ENCODE results near the gene EXOSC5.
A peak's percentile ranks its signal among the peaks of the same experiment; 100 is the strongest.

Gene EXOSC5

GRCh38 chr19:41354343-41354953 is 42.7 kb downstream of the EXOSC5 start:
- H3K4me3 ChIP-seq (ENCODE audit: low read length, poor library complexity, severe bottlenecking), result peak overlapping the region; percentile 92
- H3K9me2 ChIP-seq (replicated peaks; ENCODE audit: low read depth, low read length), result no peaks in the 10 kb centered on the region
- peaks cover 50% of the 10 kb centered on the region for H3K79me2 ChIP-seq (ENCODE audit: insufficient read depth, low read length)
- peak overlapping the region; percentile 92 for H3K9ac ChIP-seq (ENCODE audit: low read depth, low read length, poor library complexity, severe bottlenecking)
- peaks cover 28% of the 10 kb centered on the region for H4K20me1 ChIP-seq (ENCODE audit: insufficient read depth, low read length, poor library complexity, severe bottlenecking)
- peak overlapping the region; percentile 100 for H3K4me2 ChIP-seq (ENCODE audit: low read depth, low read length, poor library complexity, severe bottlenecking)
- peaks cover 43% of the 10 kb centered on the region for H3K4me1 ChIP-seq (ENCODE audit: insufficient read depth, low read length, poor library complexity, severe bottlenecking)
- no peaks in the 10 kb centered on the region for H3K36me3 ChIP-seq (ENCODE audit: insufficient read depth, low read length)
- H2AFZ ChIP-seq (ENCODE audit: low read length), result no peak overlapping the region
- no peaks in the 10 kb centered on the region for H3K27me3 ChIP-seq (ENCODE audit: insufficient read depth, low read length, poor library complexity, severe bottlenecking)
- no peak for TF ChIP-seq EZH2phosphoT487 (IDR thresholded peaks at IDR 0.05; ENCODE audit: borderline replicate concordance)
- TF ChIP-seq, protein P1, sequence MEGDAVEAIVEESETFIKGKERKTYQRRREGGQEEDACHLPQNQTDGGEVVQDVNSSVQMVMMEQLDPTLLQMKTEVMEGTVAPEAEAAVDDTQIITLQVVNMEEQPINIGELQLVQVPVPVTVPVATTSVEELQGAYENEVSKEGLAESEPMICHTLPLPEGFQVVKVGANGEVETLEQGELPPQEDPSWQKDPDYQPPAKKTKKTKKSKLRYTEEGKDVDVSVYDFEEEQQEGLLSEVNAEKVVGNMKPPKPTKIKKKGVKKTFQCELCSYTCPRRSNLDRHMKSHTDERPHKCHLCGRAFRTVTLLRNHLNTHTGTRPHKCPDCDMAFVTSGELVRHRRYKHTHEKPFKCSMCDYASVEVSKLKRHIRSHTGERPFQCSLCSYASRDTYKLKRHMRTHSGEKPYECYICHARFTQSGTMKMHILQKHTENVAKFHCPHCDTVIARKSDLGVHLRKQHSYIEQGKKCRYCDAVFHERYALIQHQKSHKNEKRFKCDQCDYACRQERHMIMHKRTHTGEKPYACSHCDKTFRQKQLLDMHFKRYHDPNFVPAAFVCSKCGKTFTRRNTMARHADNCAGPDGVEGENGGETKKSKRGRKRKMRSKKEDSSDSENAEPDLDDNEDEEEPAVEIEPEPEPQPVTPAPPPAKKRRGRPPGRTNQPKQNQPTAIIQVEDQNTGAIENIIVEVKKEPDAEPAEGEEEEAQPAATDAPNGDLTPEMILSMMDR (conservative IDR thresholded peaks at IDR 0.05; ENCODE audit: low read length), result no peak
- H3K9me3 ChIP-seq (ENCODE audit: insufficient read depth, low read depth, low read length), result no peaks in the 10 kb centered on the region
- no peaks in the 10 kb centered on the region; the same call in 1 of the 2 replicates for H3F3A ChIP-seq (ENCODE audit: low read depth)

DNA sequence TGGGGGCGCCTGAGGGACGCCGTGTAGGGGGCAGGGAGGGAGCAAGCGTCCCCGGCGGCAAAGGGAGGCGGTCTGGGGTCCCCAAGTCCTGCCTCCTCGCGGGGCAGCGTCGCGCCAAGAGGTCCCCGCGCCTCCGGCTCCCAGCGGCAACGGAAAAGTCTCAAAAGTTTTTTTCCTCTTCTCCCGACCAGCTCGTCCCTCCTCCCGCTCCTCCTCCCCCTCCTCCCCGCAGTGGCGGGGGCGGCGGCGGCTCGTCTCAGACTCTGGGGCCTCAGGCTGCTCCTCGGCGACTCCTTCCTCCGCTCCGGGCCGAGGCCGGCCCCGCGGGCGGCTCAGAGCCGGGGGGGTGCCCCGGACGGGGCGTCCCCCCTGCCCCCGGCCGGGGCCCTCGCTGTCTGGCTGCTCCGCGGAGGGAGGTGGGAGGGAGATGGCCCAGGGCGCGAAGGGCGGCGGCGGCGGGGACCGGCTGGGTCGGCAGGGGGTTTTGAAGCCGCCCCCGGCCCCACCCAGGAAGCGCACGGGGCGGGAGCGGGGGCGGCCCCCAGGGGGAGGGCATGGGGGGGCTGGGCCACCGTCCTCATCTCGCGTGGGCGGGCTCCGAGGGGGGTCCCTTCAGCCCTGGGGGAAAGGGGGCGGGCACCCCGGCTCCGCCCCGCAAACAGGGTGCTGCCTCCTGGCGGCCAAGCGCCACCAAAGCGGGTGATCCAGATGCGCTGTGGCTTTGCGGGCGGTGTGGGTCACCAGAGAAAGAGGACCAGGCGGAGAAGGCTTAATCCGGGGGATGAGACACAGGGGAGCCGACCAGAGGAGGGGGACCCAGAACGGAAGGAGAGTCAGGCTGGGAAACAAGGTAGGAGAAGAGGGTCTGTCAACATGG is 43.5 kb downstream of the EXOSC5 start, which contains the start of gene TGFB1:
Gene TGFB1 (minus strand): TSS at position 457 of the 877 bp plus-strand sequence. CDS start 878 bp downstream, outside the sequence.
- no peaks in the 10 kb centered on the region for H3K9me3 ChIP-seq (ENCODE audit: insufficient read depth, low read depth, low read length)
- H4K20me1 ChIP-seq (ENCODE audit: insufficient read depth, low read length, poor library complexity, severe bottlenecking), result peaks cover 35% of the 10 kb centered on the region
- no peak for TF ChIP-seq EZH2phosphoT487 (IDR thresholded peaks at IDR 0.05; ENCODE audit: borderline replicate concordance)
- TF ChIP-seq, protein P1 (conservative IDR thresholded peaks at IDR 0.05; ENCODE audit: low read length), result peak; percentile 83
- no peaks in the 10 kb centered on the region for H3K27me3 ChIP-seq (ENCODE audit: insufficient read depth, low read length, poor library complexity, severe bottlenecking)
- H3K4me2 ChIP-seq (ENCODE audit: low read depth, low read length, poor library complexity, severe bottlenecking), result peak within 1 kb of the TSS; percentile 100
- no peaks in the 10 kb centered on the region; the same call in 1 of the 2 replicates for H3F3A ChIP-seq (ENCODE audit: low read depth)
- peak within 1 kb of the TSS; percentile 92 for H3K4me3 ChIP-seq (ENCODE audit: low read length, poor library complexity, severe bottlenecking)
- H3K9ac ChIP-seq (ENCODE audit: low read depth, low read length, poor library complexity, severe bottlenecking), result peak within 1 kb of the TSS; percentile 92
- no peaks in the 10 kb centered on the region for H3K9me2 ChIP-seq (replicated peaks; ENCODE audit: low read depth, low read length)
- H3K79me2 ChIP-seq (ENCODE audit: insufficient read depth, low read length), result peaks cover 58% of the 10 kb centered on the region
- H2AFZ ChIP-seq (ENCODE audit: low read length), result peak within 1 kb of the TSS; percentile 64
- H3K36me3 ChIP-seq (ENCODE audit: insufficient read depth, low read length), result no peaks in the 10 kb centered on the region
- H3K4me1 ChIP-seq (ENCODE audit: insufficient read depth, low read length, poor library complexity, severe bottlenecking), result peaks cover 51% of the 10 kb centered on the region

DNA sequence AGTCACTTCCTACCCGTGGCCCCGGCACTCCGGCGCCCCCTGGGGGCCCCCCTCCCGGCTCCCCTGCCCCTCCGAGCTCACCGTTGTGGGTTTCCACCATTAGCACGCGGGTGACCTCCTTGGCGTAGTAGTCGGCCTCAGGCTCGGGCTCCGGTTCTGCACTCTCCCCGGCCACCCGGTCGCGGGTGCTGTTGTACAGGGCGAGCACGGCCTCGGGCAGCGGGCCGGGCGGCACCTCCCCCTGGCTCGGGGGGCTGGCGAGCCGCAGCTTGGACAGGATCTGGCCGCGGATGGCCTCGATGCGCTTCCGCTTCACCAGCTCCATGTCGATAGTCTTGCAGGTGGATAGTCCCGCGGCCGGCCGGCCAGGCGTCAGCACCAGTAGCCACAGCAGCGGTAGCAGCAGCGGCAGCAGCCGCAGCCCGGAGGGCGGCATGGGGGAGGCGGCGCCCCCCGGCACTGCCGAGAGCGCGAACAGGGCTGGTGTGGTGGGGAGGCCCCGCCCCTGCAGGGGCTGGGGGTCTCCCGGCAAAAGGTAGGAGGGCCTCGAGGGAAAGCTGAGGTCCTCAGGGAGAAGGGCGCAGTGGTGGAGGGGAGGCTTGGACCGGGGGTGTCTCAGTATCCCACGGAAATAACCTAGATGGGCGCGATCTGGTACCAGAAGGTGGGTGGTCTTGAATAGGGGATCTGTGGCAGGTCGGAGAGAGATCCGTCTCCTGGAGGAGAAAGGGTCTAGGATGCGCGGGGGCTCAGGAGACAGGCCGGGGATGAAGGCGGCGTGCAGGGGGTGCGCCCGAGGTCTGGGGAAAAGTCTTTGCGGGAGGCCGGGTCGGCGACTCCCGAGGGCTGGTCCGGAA is 44.3 kb downstream of the EXOSC5 start:
- Histone ChIP-seq H3K4me1 (ENCODE audit: insufficient read depth, low read length, poor library complexity, severe bottlenecking) (peaks cover 43% of the 10 kb centered on the region), H3K9me2 (replicated peaks; ENCODE audit: low read depth, low read length) (no peaks in the 10 kb centered on the region), H3K9ac (ENCODE audit: low read depth, low read length, poor library complexity, severe bottlenecking) (peak overlapping the region; percentile 92), H3K27me3 (ENCODE audit: insufficient read depth, low read length, poor library complexity, severe bottlenecking) (no peaks in the 10 kb centered on the region), H2AFZ (ENCODE audit: low read length) (peak overlapping the region; percentile 64), H3K4me2 (ENCODE audit: low read depth, low read length, poor library complexity, severe bottlenecking) (peak overlapping the region; percentile 100), H3K9me3 (ENCODE audit: insufficient read depth, low read depth, low read length) (no peaks in the 10 kb centered on the region), H3K36me3 (ENCODE audit: insufficient read depth, low read length) (peaks cover 4% of the 10 kb centered on the region; the same call in 1 of the 2 replicates), H3F3A (ENCODE audit: low read depth) (no peaks in the 10 kb centered on the region; the same call in 1 of the 2 replicates), H3K4me3 (ENCODE audit: low read length, poor library complexity, severe bottlenecking) (peak overlapping the region; percentile 92), H3K79me2 (ENCODE audit: insufficient read depth, low read length) (peaks cover 65% of the 10 kb centered on the region), H4K20me1 (ENCODE audit: insufficient read depth, low read length, poor library complexity, severe bottlenecking) (peaks cover 35% of the 10 kb centered on the region)
- TF ChIP-seq EZH2phosphoT487 (IDR thresholded peaks at IDR 0.05; ENCODE audit: borderline replicate concordance), result no peak
- TF ChIP-seq, protein P1 (conservative IDR thresholded peaks at IDR 0.05; ENCODE audit: low read length), result peak; percentile 75
